ENCODE data around the gene PRR29. TPM values are rescaled to one million over a fixed set of nuclear protein-coding genes. Genes with fewer than 3 reads are reported as not detected.

PRR29 gene
- polyA plus RNA-seq, 2 donors, result 0.07 to 0.22 TPM

Other genes with a start within 250 kb of the PRR29 start
- gene CCDC47, start 224.8 kb upstream of the PRR29 start, polyA plus RNA-seq, result 10 to 100 TPM; 16.3 to 36.4 TPM
- gene DDX42, start 224.2 kb upstream of the PRR29 start, polyA plus RNA-seq, result 10 to 100 TPM; 48.7 to 69.6 TPM
- gene PSMC5, start 170.9 kb upstream of the PRR29 start, polyA plus RNA-seq, result 100 to 1,000 TPM; 137 to 156 TPM
- 10 to 100 TPM; 15.1 to 18.5 TPM for gene FTSJ3, start 170.7 kb upstream of the PRR29 start, polyA plus RNA-seq
- gene SMARCD2, start 155.7 kb upstream of the PRR29 start, polyA plus RNA-seq, result 10 to 100 TPM; 54.4 to 62.4 TPM
- not detected for gene CSH2, start 124.7 kb upstream of the PRR29 start, polyA plus RNA-seq
- not detected for gene GH2, start 116.4 kb upstream of the PRR29 start, polyA plus RNA-seq
- not detected for gene CSH1, start 101.8 kb upstream of the PRR29 start, polyA plus RNA-seq
- not detected for gene CSHL1, start 87.1 kb upstream of the PRR29 start, polyA plus RNA-seq
- not detected for gene GH1, start 79.5 kb upstream of the PRR29 start, polyA plus RNA-seq
- 1 to 10 TPM; 1.2 to 1.5 TPM for gene CD79B, start 66.0 kb upstream of the PRR29 start, polyA plus RNA-seq
- under 1 TPM; 0.01 to 0.08 TPM for gene SCN4A, start 25.4 kb upstream of the PRR29 start, polyA plus RNA-seq
- gene ICAM2, start 22.3 kb downstream of the PRR29 start, polyA plus RNA-seq, result 1 to 10 TPM; 4.2 to 8.9 TPM
- 1 to 10 TPM; 4.5 TPM for gene ERN1, start 131.8 kb downstream of the PRR29 start, polyA plus RNA-seq

Measured in esophagus (tissue), 2 donors.